HepG2 (cell line): ENCODE data around the gene KAZALD1. TPM values are rescaled to one million over a fixed set of nuclear protein-coding genes. Genes with fewer than 3 reads are reported as not detected.

Source experiments
- AGO2 ChIP-seq: fragments of 200-400 bp; formaldehyde crosslinking; optimal IDR thresholded peaks from 2 replicates; pipeline ENCODE3; 2017; ENCODE audit warnings: mild to moderate bottlenecking, low read depth, low read length, moderate library complexity
- CEBPB ChIP-seq: IDR thresholded peaks from 2 replicates; pipeline ENCODE4 v1.6.1; 2011; ENCODE audit warnings: low read depth, low read length, improper control_type of control experiment, borderline replicate concordance
- ELF1 ChIP-seq: sonication (generic); formaldehyde crosslinking; IDR thresholded peaks from 2 replicates; pipeline ENCODE4 v1.4.0; 2020; ENCODE audit warnings: missing genetic modification reagents
- HES4 ChIP-seq: sonication (generic); formaldehyde crosslinking; IDR thresholded peaks from 2 replicates; pipeline ENCODE4 v1.9.0; 2021; ENCODE audit warnings: mild to moderate bottlenecking, missing genetic modification reagents, borderline replicate concordance
- HOXA9 ChIP-seq: sonication (generic); formaldehyde crosslinking; IDR thresholded peaks from 2 replicates; pipeline ENCODE4 v1.8.1; 2022; ENCODE audit warnings: missing genetic modification reagents, mild to moderate bottlenecking, moderate library complexity, borderline replicate concordance
- ISX ChIP-seq: sonication (generic); formaldehyde crosslinking; conservative IDR thresholded peaks from 2 replicates; pipeline ENCODE4 v1.5.0; 2020; ENCODE audit warnings: missing genetic modification reagents
- KAT8 ChIP-seq: IDR thresholded peaks from 2 replicates; pipeline ENCODE4 v1.6.1; 2016; ENCODE audit warnings: missing genetic modification reagents, missing compliant biosample characterization
- PCBP1 ChIP-seq: fragments of 200-400 bp; formaldehyde crosslinking; IDR thresholded peaks from 2 replicates; pipeline ENCODE4 v1.6.1; 2017; ENCODE audit warnings: mild to moderate bottlenecking, low read depth, low read length, borderline replicate concordance
- REPIN1 ChIP-seq: sonication (generic); formaldehyde crosslinking; IDR thresholded peaks from 2 replicates; pipeline ENCODE4 v1.8.0; 2022; ENCODE audit warnings: missing genetic modification reagents, low read depth, mild to moderate bottlenecking, borderline replicate concordance
- SCMH1 ChIP-seq: sonication (generic); formaldehyde crosslinking; IDR thresholded peaks from 2 replicates; pipeline ENCODE4 v1.9.0; 2021; ENCODE audit warnings: missing genetic modification reagents, mild to moderate bottlenecking, borderline replicate concordance
- TGIF2 ChIP-seq: IDR thresholded peaks from 2 replicates; pipeline ENCODE4 v1.6.1; 2016; ENCODE audit warnings: control low read depth, missing compliant biosample characterization
- ZNF30 ChIP-seq: sonication (generic); formaldehyde crosslinking; IDR thresholded peaks from 2 replicates; pipeline ENCODE4 v1.5.0; 2020; ENCODE audit warnings: mild to moderate bottlenecking, missing genetic modification reagents
- ZNF510 ChIP-seq: sonication (generic); formaldehyde crosslinking; IDR thresholded peaks from 2 replicates; pipeline ENCODE4 v1.4.0; 2020; ENCODE audit warnings: low read depth, mild to moderate bottlenecking, missing genetic modification reagents
- ZNF563 ChIP-seq: sonication (generic); formaldehyde crosslinking; IDR thresholded peaks from 2 replicates; pipeline ENCODE4 v1.8.0; 2022; ENCODE audit warnings: mild to moderate bottlenecking, moderate library complexity, missing genetic modification reagents
- ZNF737 ChIP-seq: sonication (generic); formaldehyde crosslinking; IDR thresholded peaks from 2 replicates; pipeline ENCODE4 v1.5.0; 2020; ENCODE audit warnings: missing genetic modification reagents, mild to moderate bottlenecking, borderline replicate concordance
- ZNF790 ChIP-seq: sonication (generic); formaldehyde crosslinking; IDR thresholded peaks from 2 replicates; pipeline ENCODE4 v1.8.0; 2022; ENCODE audit warnings: missing genetic modification reagents, mild to moderate bottlenecking, borderline replicate concordance
- polyA plus RNA-seq, 8 experiments: library from polyadenylated mRNA; depleted of rRNA in 3 of 8; stranded (reverse) in 7 of 8; unstranded in 1 of 8; fragments of >200 nt; fragmentation: Illumina TruSeq in 4 of 8; extraction: Trizol in 4 of 8; gene quantifications; 2 replicates each; pipeline versions ENCODE4 v1.2.1 to v1.2.3, GENCODE V29; 2011 to 2016; ENCODE audit warnings: low read depth in 4 of 8, missing spikeins in 1 of 8, mixed read lengths in 1 of 8; ENCODE audit not compliant: insufficient read depth in 1 of 8
- total RNA-seq, 5 experiments: library from RNA; depleted of rRNA; stranded (reverse); fragments of >200 nt; fragmentation: Illumina TruSeq; extraction: Trizol; gene quantifications; 2 replicates each; pipeline ENCODE4 v1.2.3, GENCODE V29; 2016; ENCODE audit warnings: low read depth in 1 of 5
- TF ChIP-seq, protein P1 (sequence below): sonication (generic); formaldehyde crosslinking; conservative IDR thresholded peaks from 2 replicates; pipeline ENCODE4 v1.8.1; 2023; ENCODE audit warnings: missing genetic modification reagents
- TF ChIP-seq, protein P2 (sequence below): sonication (generic); formaldehyde crosslinking; IDR thresholded peaks from 2 replicates; pipeline ENCODE4 v1.8.0; 2022; ENCODE audit warnings: mild to moderate bottlenecking, missing genetic modification reagents
- TF ChIP-seq, protein P3 (sequence below), 2 experiments: sonication (generic) in 1 of 2; formaldehyde crosslinking in 1 of 2; IDR thresholded peaks; 2 replicates each; pipeline versions ENCODE4 v1.4.0 to v1.6.1; 2018 to 2020; ENCODE audit warnings: missing genetic modification reagents in 2 of 2, borderline replicate concordance in 1 of 2, low read depth in 1 of 2, mild to moderate bottlenecking in 1 of 2, missing biosample characterization in 1 of 2
- TF ChIP-seq, protein P4 (sequence below): IDR thresholded peaks from 2 replicates; pipeline ENCODE4 v1.6.1; 2016; ENCODE audit warnings: control low read depth
- TF ChIP-seq, protein P5 (sequence below): IDR thresholded peaks from 2 replicates; pipeline ENCODE4 v1.6.1; 2016; ENCODE audit warnings: missing biosample characterization, missing genetic modification reagents, low read depth

KAZALD1 gene
- total and polyA plus RNA-seq, 2 of the 13 experiments (the other 11 are each of a cell fraction or from before 2014, with no cell fraction given) = 16.7 to 27.7 TPM

DNA sequence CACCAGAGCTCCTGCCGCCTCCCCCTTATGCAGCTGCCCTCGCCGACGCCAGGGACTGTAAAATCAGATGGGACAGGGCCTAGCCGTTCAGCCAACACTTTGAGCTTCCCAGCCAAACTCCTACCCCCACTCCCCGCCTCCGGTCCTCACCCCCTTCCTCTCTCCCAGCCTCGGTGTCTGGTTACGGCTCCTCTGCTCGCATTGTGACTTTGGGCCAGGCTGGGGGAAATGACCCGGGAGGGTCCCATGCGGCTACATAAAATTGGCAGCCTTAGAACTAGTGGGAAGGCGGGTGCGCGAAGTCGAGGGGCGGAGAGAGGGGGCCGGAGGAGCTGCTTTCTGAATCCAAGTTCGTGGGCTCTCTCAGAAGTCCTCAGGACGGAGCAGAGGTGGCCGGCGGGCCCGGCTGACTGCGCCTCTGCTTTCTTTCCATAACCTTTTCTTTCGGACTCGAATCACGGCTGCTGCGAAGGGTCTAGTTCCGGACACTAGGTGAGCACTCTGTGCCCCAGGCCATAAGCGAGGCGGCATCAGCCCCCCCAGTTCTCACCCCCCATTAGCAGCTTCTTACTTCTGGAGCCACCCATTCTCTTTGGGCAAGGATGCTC, at the start of gene KAZALD1 (continued):
- TF ChIP-seq, protein P1, sequence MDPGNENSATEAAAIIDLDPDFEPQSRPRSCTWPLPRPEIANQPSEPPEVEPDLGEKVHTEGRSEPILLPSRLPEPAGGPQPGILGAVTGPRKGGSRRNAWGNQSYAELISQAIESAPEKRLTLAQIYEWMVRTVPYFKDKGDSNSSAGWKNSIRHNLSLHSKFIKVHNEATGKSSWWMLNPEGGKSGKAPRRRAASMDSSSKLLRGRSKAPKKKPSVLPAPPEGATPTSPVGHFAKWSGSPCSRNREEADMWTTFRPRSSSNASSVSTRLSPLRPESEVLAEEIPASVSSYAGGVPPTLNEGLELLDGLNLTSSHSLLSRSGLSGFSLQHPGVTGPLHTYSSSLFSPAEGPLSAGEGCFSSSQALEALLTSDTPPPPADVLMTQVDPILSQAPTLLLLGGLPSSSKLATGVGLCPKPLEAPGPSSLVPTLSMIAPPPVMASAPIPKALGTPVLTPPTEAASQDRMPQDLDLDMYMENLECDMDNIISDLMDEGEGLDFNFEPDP (CRISPR knock-in tag) = 0 out of 2 replicates have a peak, but pooled peaks have one; percentile 31
- TF ChIP-seq, protein P2, sequence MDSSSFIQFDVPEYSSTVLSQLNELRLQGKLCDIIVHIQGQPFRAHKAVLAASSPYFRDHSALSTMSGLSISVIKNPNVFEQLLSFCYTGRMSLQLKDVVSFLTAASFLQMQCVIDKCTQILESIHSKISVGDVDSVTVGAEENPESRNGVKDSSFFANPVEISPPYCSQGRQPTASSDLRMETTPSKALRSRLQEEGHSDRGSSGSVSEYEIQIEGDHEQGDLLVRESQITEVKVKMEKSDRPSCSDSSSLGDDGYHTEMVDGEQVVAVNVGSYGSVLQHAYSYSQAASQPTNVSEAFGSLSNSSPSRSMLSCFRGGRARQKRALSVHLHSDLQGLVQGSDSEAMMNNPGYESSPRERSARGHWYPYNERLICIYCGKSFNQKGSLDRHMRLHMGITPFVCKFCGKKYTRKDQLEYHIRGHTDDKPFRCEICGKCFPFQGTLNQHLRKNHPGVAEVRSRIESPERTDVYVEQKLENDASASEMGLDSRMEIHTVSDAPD = 0 out of 2 replicates have a peak, but pooled peaks have one; percentile 55
- TF ChIP-seq ZNF510 (CRISPR knock-in tag) = no peak
- TF ChIP-seq SCMH1 (CRISPR knock-in tag) = no peak
- TF ChIP-seq AGO2 = peak; percentile 77
- no peak for TF ChIP-seq CEBPB
- TF ChIP-seq ZNF790 (CRISPR knock-in tag) = no peak
- no peak for TF ChIP-seq TGIF2 (CRISPR knock-in tag)
- TF ChIP-seq PCBP1 = peak; percentile 90; the same call in 1 of the 2 replicates
- TF ChIP-seq KAT8 (CRISPR knock-in tag) = no peak
- TF ChIP-seq ZNF737 = no peak
- TF ChIP-seq, protein P3, sequence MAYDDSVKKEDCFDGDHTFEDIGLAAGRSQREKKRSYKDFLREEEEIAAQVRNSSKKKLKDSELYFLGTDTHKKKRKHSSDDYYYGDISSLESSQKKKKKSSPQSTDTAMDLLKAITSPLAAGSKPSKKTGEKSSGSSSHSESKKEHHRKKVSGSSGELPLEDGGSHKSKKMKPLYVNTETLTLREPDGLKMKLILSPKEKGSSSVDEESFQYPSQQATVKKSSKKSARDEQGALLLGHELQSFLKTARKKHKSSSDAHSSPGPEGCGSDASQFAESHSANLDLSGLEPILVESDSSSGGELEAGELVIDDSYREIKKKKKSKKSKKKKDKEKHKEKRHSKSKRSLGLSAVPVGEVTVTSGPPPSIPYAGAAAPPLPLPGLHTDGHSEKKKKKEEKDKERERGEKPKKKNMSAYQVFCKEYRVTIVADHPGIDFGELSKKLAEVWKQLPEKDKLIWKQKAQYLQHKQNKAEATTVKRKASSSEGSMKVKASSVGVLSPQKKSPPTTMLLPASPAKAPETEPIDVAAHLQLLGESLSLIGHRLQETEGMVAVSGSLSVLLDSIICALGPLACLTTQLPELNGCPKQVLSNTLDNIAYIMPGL (CRISPR knock-in tag; IDR thresholded peaks at IDR 0.05; ENCODE audit: borderline replicate concordance in 1 of 2, low read depth in 1 of 2) = no peak
- TF ChIP-seq, protein P4, sequence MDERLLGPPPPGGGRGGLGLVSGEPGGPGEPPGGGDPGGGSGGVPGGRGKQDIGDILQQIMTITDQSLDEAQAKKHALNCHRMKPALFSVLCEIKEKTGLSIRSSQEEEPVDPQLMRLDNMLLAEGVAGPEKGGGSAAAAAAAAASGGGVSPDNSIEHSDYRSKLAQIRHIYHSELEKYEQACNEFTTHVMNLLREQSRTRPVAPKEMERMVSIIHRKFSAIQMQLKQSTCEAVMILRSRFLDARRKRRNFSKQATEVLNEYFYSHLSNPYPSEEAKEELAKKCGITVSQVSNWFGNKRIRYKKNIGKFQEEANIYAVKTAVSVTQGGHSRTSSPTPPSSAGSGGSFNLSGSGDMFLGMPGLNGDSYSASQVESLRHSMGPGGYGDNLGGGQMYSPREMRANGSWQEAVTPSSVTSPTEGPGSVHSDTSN = no peak
- TF ChIP-seq ELF1 (CRISPR knock-in tag) = no peak
- TF ChIP-seq REPIN1 (CRISPR knock-in tag) = no peak
- TF ChIP-seq, protein P5, sequence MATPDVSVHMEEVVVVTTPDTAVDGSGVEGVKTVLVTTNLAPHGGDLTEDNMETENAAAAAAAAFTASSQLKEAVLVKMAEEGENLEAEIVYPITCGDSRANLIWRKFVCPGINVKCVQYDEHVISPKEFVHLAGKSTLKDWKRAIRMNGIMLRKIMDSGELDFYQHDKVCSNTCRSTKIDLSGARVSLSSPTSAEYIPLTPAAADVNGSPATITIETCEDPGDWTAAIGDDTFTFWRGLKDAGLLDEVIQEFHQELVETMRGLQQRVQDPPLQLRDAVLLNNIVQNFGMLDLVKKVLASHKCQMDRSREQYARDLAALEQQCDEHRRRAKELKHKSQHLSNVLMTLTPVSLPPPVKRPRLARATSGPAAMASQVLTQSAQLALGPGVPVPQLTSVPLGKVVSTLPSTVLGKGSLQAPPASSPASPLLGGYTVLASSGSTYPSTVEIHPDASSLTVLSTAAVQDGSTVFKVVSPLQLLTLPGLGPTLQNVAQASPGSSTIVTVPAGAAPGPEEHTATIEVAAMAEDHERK (CRISPR knock-in tag) = no peak
- no peak for TF ChIP-seq ISX
- TF ChIP-seq ZNF30 = no peak; the same call in 1 of the 2 replicates
- 0 out of 2 replicates have a peak, but pooled peaks have one; percentile 18 for TF ChIP-seq HOXA9 (CRISPR knock-in tag)
- peak; percentile 20; the same call in 1 of the 2 replicates for TF ChIP-seq ZNF563 (CRISPR knock-in tag)
- TF ChIP-seq HES4 = 0 out of 2 replicates have a peak, but pooled peaks have one; percentile 11
